Trophoblast cell (in vitro differentiated cells and primary cell): ENCODE data around the gene WIPF2.
"Not testable (repeated sequence)": the region's sequence is repeated elsewhere in the genome, so short reads cannot be mapped to it uniquely, and the experiment has no call there.

Experiments used
- DNase-seq, 2 donors: peaks; one replicate each; pipeline ENCODE4 v3.0.0-alpha.2; 2016
- H2AFZ ChIP-seq: 2 replicates; pipeline ENCODE4 v1.6.1; 2013; ENCODE audit warnings: low read length, moderate library complexity, mild to moderate bottlenecking; ENCODE audit not compliant: insufficient read depth, poor library complexity
- H2AK5ac ChIP-seq: 2 replicates; pipeline ENCODE4 v1.6.1; 2013; ENCODE audit warnings: mild to moderate bottlenecking, low read length
- H2BK120ac ChIP-seq: 2 replicates; pipeline ENCODE4 v1.6.1; 2013; ENCODE audit warnings: low read length, mild to moderate bottlenecking, moderate library complexity; ENCODE audit not compliant: insufficient read depth, poor library complexity
- H2BK12ac ChIP-seq: 2 replicates; pipeline ENCODE4 v1.6.1; 2013; ENCODE audit warnings: mild to moderate bottlenecking, low read length, moderate library complexity
- H2BK5ac ChIP-seq: 2 replicates; pipeline ENCODE4 v1.6.1; 2013; ENCODE audit warnings: low read length, low read depth, moderate library complexity, mild to moderate bottlenecking; ENCODE audit not compliant: poor library complexity
- H3K14ac ChIP-seq: 2 replicates; pipeline ENCODE4 v1.6.1; 2013; ENCODE audit warnings: mild to moderate bottlenecking, low read length
- H3K18ac ChIP-seq: 2 replicates; pipeline ENCODE4 v1.6.1; 2013; ENCODE audit warnings: mild to moderate bottlenecking, low read length
- H3K23ac ChIP-seq: 2 replicates; pipeline ENCODE4 v1.6.1; 2013; ENCODE audit warnings: low read length
- H3K27ac ChIP-seq: 2 replicates; pipeline ENCODE4 v1.5.1; 2013; ENCODE audit warnings: low read depth, mild to moderate bottlenecking, inconsistent platforms, low read length, moderate library complexity
- H3K27me3 ChIP-seq: 2 replicates; pipeline ENCODE4 v1.6.1; 2013; ENCODE audit warnings: inconsistent platforms, mild to moderate bottlenecking, low read length, moderate library complexity; ENCODE audit not compliant: insufficient read depth
- H3K36me3 ChIP-seq, 2 experiments: 1 replicate in 1 of 2; 2 replicates in 1 of 2; pipeline ENCODE4 v1.6.1; 2013; ENCODE audit warnings: low read length in 2 of 2, mild to moderate bottlenecking in 2 of 2, moderate library complexity in 1 of 2; ENCODE audit not compliant: insufficient read depth in 2 of 2, control insufficient read depth in 1 of 2
- H3K4ac ChIP-seq: 2 replicates; pipeline ENCODE4 v1.6.1; 2013; ENCODE audit warnings: low read depth, mild to moderate bottlenecking, low read length, moderate library complexity
- H3K4me1 ChIP-seq, 2 experiments: 1 replicate in 1 of 2; 2 replicates in 1 of 2; pipeline ENCODE4 v1.6.1; 2013; ENCODE audit warnings: low read length in 2 of 2, mild to moderate bottlenecking in 2 of 2, moderate library complexity in 1 of 2; ENCODE audit not compliant: insufficient read depth in 2 of 2, control insufficient read depth in 1 of 2
- H3K4me2 ChIP-seq: 2 replicates; pipeline ENCODE4 v1.6.1; 2013; ENCODE audit warnings: inconsistent platforms, mild to moderate bottlenecking, low read length, moderate library complexity
- H3K4me3 ChIP-seq: 2 replicates; pipeline ENCODE4 v1.5.1; 2013; ENCODE audit warnings: mild to moderate bottlenecking, low read depth, low read length, inconsistent platforms
- H3K79me1 ChIP-seq: one replicate; pipeline ENCODE4 v1.6.1; 2013; ENCODE audit warnings: low read length
- H3K79me2 ChIP-seq: 2 replicates; pipeline ENCODE4 v1.6.1; 2013; ENCODE audit warnings: low read length, mild to moderate bottlenecking; ENCODE audit not compliant: control insufficient read depth, insufficient read depth, poor library complexity
- H3K9ac ChIP-seq: 2 replicates; pipeline ENCODE4 v1.6.1; 2013; ENCODE audit warnings: mild to moderate bottlenecking, low read length
- H3K9me3 ChIP-seq: 2 replicates; pipeline ENCODE4 v1.6.1; 2013; ENCODE audit warnings: low read depth, mild to moderate bottlenecking, control low read depth, inconsistent platforms, low read length; ENCODE audit not compliant: insufficient read depth
- H4K12ac ChIP-seq: 2 replicates; pipeline ENCODE4 v1.6.1; 2013; ENCODE audit warnings: low read depth, mild to moderate bottlenecking, low read length, moderate library complexity
- H4K8ac ChIP-seq: 2 replicates; pipeline ENCODE4 v1.6.1; 2013; ENCODE audit warnings: low read depth, mild to moderate bottlenecking, low read length, moderate library complexity
- H4K91ac ChIP-seq: one replicate; pipeline ENCODE4 v1.6.1; 2013; ENCODE audit warnings: low read depth, mild to moderate bottlenecking, low read length, moderate library complexity
- WGBS: extraction: QIAGEN DNeasy Blood & Tissue Kit; methylation state at CpG from one replicate; pipeline ENCODE4 v1.1.7; 2013; ENCODE audit warnings: missing lambda C conversion rate; ENCODE audit not compliant: insufficient read length, insufficient coverage; ENCODE audit errors: extremely low coverage; 5-methylcytosine and 5-hydroxymethylcytosine counted together

Gene WIPF2

DNA sequence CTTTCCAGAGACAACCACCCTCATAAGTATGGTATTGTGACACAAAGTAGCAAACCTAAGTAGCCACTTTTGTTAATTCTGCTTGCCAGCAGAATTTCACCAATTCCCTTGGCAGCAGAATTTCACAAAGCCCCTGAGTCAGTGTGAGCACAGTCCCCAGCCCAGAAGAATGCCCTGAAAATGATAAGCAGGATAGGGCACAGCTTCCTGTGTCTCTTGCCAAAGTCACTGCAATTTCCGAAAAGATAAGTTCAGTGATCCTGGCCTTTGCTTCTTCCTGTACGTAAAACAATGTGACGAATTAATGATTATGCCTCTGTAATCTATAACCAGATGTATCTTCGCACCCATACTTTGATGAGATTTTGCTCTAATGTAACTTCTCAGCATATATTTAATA, 16.0 kb upstream of the WIPF2 start:
- Histone ChIP-seq H3K9me3 (no peaks in the 10 kb centered on the region), H4K91ac (no peak overlapping the region), H3K36me3 (no peaks in the 10 kb centered on the region), H3K9ac (no peak overlapping the region), H2BK12ac (no peak overlapping the region), H3K14ac (no peak overlapping the region), H2BK5ac (no peak overlapping the region), H3K79me1 (no peaks in the 10 kb centered on the region), H2BK120ac (no peak overlapping the region), H3K27me3 (no peaks in the 10 kb centered on the region), H2AK5ac (no peak overlapping the region), H4K8ac (no peak overlapping the region), H3K4me2 (no peak overlapping the region), H3K4me3 (no peak overlapping the region), H4K12ac (no peak overlapping the region), H2AFZ (no peak overlapping the region), H3K79me2 (no peaks in the 10 kb centered on the region), H3K18ac (no peak overlapping the region), H3K4ac (no peak overlapping the region), H3K23ac (no peak overlapping the region), H3K27ac (no peak overlapping the region), H3K4me1 (no peaks in the 10 kb centered on the region)
- no CpG with 5 or more reads among the region's 4 CpGs for WGBS
- no peak for DNase-seq

GRCh38 chr17:40206193-40206592, 12.9 kb upstream of the WIPF2 start:
- no CpG with 5 or more reads among the region's 8 CpGs for WGBS
- not testable (repeated sequence) for H4K8ac ChIP-seq, H3K36me3 ChIP-seq, H4K91ac ChIP-seq, H3K4me2 ChIP-seq, H3K27me3 ChIP-seq, H3K79me1 ChIP-seq, H2BK5ac ChIP-seq, H3K4me1 ChIP-seq, DNase-seq, H3K9me3 ChIP-seq, H3K18ac ChIP-seq, H3K27ac ChIP-seq, H3K4me3 ChIP-seq, H3K79me2 ChIP-seq, H3K14ac ChIP-seq, H2AK5ac ChIP-seq, H3K23ac ChIP-seq, H2AFZ ChIP-seq, H3K4ac ChIP-seq, H4K12ac ChIP-seq, H2BK120ac ChIP-seq, H2BK12ac ChIP-seq, H3K9ac ChIP-seq

- Histone ChIP-seq H3K14ac (no peak overlapping the region), H3K4me1 (peaks cover 0 to 8% of the 10 kb centered on the region in 2 experiments), H3K27ac (peak overlapping the region; percentile 59), H3K4ac (no peak overlapping the region), H3K18ac (no peak overlapping the region), H3K79me1 (peaks cover 2% of the 10 kb centered on the region), H3K9me3 (no peaks in the 10 kb centered on the region), H4K12ac (no peak overlapping the region), H2BK120ac (no peak overlapping the region), H2AFZ (peak overlapping the region; percentile 33), H2BK5ac (no peak overlapping the region), H2AK5ac (no peak overlapping the region), H3K9ac (no peak overlapping the region), H3K23ac (no peak overlapping the region), H3K36me3 (no peaks in the 10 kb centered on the region), H3K27me3 (no peaks in the 10 kb centered on the region), H2BK12ac (no peak overlapping the region), H3K4me3 (no peak overlapping the region), H4K91ac (no peak overlapping the region), H4K8ac (no peak overlapping the region), H3K79me2 (no peaks in the 10 kb centered on the region), H3K4me2 (no peak overlapping the region)
- WGBS = no CpG with 5 or more reads among the region's 2 CpGs
- peak; percentile 50 to 81 for DNase-seq
Measured at GRCh38 chr17:40209404-40210093, 9.6 kb upstream of the WIPF2 start.

DNA sequence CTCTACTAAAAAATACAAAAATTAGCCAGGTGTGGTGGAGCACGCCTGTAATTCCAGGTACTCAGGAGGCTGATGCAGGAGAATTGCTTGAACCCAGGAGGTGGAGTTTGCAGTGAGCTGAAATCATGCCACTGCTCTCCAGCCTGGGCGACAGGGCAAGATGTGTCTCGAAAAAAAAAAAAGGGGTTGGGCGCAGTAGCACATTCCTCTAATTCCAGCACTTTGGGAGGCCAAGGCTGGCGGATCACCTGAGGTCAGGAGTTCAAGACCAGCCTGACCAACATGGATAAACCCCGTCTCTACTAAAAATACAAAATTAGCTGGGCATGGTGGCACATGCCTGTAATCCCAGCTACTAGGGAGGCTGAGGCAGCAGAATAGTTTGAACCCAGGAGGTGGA, 5.2 kb upstream of the WIPF2 start:
- no CpG with 5 or more reads among the region's 6 CpGs for WGBS
- not testable (repeated sequence) for H3K9ac ChIP-seq, H2AK5ac ChIP-seq, H2BK12ac ChIP-seq, H3K23ac ChIP-seq, H3K4me3 ChIP-seq, H3K4me1 ChIP-seq, H3K4ac ChIP-seq, H4K12ac ChIP-seq, H4K91ac ChIP-seq, H3K27me3 ChIP-seq, H2BK5ac ChIP-seq, H3K9me3 ChIP-seq, H3K79me1 ChIP-seq, DNase-seq, H2BK120ac ChIP-seq, H3K27ac ChIP-seq, H3K36me3 ChIP-seq, H3K14ac ChIP-seq, H4K8ac ChIP-seq, H3K79me2 ChIP-seq, H2AFZ ChIP-seq, H3K4me2 ChIP-seq, H3K18ac ChIP-seq
